Smooth muscle cell (in vitro differentiated cells): Measurements from ENCODE around the gene RDH12. TPM values are rescaled to one million over a fixed set of nuclear protein-coding genes. Genes with fewer than 3 reads are reported as not detected.

ENCODE experiments used
- DNase-seq: peaks from one replicate; lab custom pipeline; 2025; ENCODE audit not compliant: unreplicated experiment; lab: John Stamatoyannopoulos, UW
- H2AFZ ChIP-seq: fragments of 200-600 bp; sonication (generic); 2 replicates; pipeline ENCODE4 v1.6.0; 2016; ENCODE audit warnings: antibody characterized with exemption, low read depth, mild to moderate bottlenecking
- H3F3A ChIP-seq: fragments of 200-600 bp; sonication (generic); 2 replicates; pipeline ENCODE4 v1.6.0; 2017; ENCODE audit warnings: antibody characterized with exemption, low read depth
- H3K27ac ChIP-seq: fragments of 200-600 bp; sonication (generic); 2 replicates; pipeline ENCODE4 v1.5.1; 2016; ENCODE audit warnings: low read depth, mild to moderate bottlenecking
- H3K27me3 ChIP-seq: fragments of 200-600 bp; sonication (generic); 2 replicates; pipeline ENCODE4 v1.6.1; 2016; ENCODE audit warnings: low read depth, mild to moderate bottlenecking
- H3K36me3 ChIP-seq: fragments of 200-600 bp; sonication (generic); 2 replicates; pipeline ENCODE4 v1.5.1; 2016; ENCODE audit warnings: low read depth
- H3K4me1 ChIP-seq: fragments of 200-600 bp; sonication (generic); 2 replicates; pipeline ENCODE4 v1.5.1; 2016; ENCODE audit warnings: low read depth
- H3K4me2 ChIP-seq: fragments of 200-600 bp; sonication (generic); 2 replicates; pipeline ENCODE4 v1.6.0; 2016; ENCODE audit warnings: mild to moderate bottlenecking
- H3K4me3 ChIP-seq: fragments of 200-600 bp; sonication (generic); 2 replicates; pipeline ENCODE4 v1.5.1; 2016; ENCODE audit warnings: mild to moderate bottlenecking
- H3K79me2 ChIP-seq: fragments of 200-600 bp; sonication (generic); 2 replicates; pipeline ENCODE4 v1.6.0; 2016; ENCODE audit warnings: low read depth, mild to moderate bottlenecking
- H3K9ac ChIP-seq: fragments of 200-600 bp; sonication (generic); 2 replicates; pipeline ENCODE4 v1.6.0; 2016; ENCODE audit warnings: low read depth
- H3K9me3 ChIP-seq: fragments of 200-600 bp; sonication (generic); replicated peaks from 2 replicates; pipeline ENCODE4 v1.5.1; 2016; ENCODE audit warnings: low read depth
- H4K20me1 ChIP-seq: fragments of 200-600 bp; sonication (generic); 2 replicates; pipeline ENCODE4 v1.6.0; 2016; ENCODE audit warnings: low read depth
- WGBS: methylation state at CpG from one replicate; pipeline ENCODE4 v1.1.7; 2016; ENCODE audit warnings: low lambda C conversion rate; 5-methylcytosine and 5-hydroxymethylcytosine counted together
- polyA plus RNA-seq: library from polyadenylated mRNA; unstranded; fragments of >200 nt; fragmentation: Nextera tagmentation; extraction: Ambion mirVana; gene quantifications from 2 replicates; pipeline ENCODE4 v1.2.1, GENCODE V29; 2016
- total RNA-seq: library from RNA; depleted of rRNA; stranded (reverse); fragments of >200 nt; gene quantifications from 2 replicates; pipeline ENCODE4 v1.2.3, GENCODE V29; 2014
- TF ChIP-seq, protein P1 (sequence below): fragments of 200-600 bp; sonication (generic); IDR thresholded peaks from 2 replicates; pipeline ENCODE4 v1.5.1; 2017; ENCODE audit warnings: borderline replicate concordance, mild to moderate bottlenecking, antibody characterized with exemption; ENCODE audit not compliant: insufficient read depth, poor library complexity, severe bottlenecking

RDH12 gene
- total and polyA plus RNA-seq, 2 experiments from 2014 or later = 0.30 to 1.9 TPM

DNA sequence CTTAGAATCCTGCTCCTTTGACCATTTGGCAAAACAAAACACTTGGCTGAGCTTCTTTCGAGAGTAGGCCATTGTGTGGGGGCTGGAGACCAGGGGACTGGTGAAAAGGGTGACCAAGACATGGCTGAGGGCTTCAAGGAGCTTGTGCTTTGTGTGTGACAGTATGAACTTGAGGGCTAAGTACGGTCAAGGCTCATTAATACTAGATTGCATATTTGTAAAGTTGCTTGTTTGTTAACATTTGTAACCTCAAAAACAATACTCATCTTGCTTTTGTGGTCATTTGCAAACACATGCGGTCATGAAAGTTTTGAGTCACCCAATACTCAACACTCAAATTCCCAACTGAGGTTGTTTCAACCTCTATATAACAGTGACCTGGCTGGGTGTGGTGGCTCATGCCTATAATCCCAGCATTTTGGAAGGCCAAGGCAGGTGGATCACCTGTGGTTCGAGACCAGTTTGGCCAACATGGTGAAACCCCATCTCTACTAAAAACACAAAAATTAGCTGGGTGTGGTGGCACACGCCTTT, 72.2 kb downstream of the RDH12 start:
- TF ChIP-seq, protein P1, sequence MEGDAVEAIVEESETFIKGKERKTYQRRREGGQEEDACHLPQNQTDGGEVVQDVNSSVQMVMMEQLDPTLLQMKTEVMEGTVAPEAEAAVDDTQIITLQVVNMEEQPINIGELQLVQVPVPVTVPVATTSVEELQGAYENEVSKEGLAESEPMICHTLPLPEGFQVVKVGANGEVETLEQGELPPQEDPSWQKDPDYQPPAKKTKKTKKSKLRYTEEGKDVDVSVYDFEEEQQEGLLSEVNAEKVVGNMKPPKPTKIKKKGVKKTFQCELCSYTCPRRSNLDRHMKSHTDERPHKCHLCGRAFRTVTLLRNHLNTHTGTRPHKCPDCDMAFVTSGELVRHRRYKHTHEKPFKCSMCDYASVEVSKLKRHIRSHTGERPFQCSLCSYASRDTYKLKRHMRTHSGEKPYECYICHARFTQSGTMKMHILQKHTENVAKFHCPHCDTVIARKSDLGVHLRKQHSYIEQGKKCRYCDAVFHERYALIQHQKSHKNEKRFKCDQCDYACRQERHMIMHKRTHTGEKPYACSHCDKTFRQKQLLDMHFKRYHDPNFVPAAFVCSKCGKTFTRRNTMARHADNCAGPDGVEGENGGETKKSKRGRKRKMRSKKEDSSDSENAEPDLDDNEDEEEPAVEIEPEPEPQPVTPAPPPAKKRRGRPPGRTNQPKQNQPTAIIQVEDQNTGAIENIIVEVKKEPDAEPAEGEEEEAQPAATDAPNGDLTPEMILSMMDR = no peak
- Histone ChIP-seq H3K27ac (no peak overlapping the region), H3F3A (no peaks in the 10 kb centered on the region), H3K4me3 (no peak overlapping the region), H3K4me1 (no peaks in the 10 kb centered on the region), H3K9ac (no peak overlapping the region), H3K4me2 (no peak overlapping the region), H3K36me3 (peaks cover 43% of the 10 kb centered on the region), H3K27me3 (no peaks in the 10 kb centered on the region), H3K9me3 (no peaks in the 10 kb centered on the region), H3K79me2 (no peaks in the 10 kb centered on the region), H4K20me1 (no peaks in the 10 kb centered on the region), H2AFZ (no peak overlapping the region)
- DNase-seq = no peak
- 99% methylated on average over 5 of the region's 5 CpGs for WGBS

GRCh38 chr14:67776653-67777322, 75.1 kb downstream of the RDH12 start:
- no peaks in the 10 kb centered on the region for H3K79me2 ChIP-seq
- no peak overlapping the region for H3K4me2 ChIP-seq
- no peak overlapping the region for H3K4me3 ChIP-seq
- TF ChIP-seq, protein P1 = no peak
- H3K27ac ChIP-seq = no peak overlapping the region
- DNase-seq = no peak
- H3K27me3 ChIP-seq = no peaks in the 10 kb centered on the region
- 70% methylated on average over 4 of the region's 4 CpGs for WGBS
- H3F3A ChIP-seq = no peaks in the 10 kb centered on the region
- peaks cover 40% of the 10 kb centered on the region for H3K36me3 ChIP-seq
- no peak overlapping the region for H2AFZ ChIP-seq
- no peaks in the 10 kb centered on the region for H3K9me3 ChIP-seq
- no peaks in the 10 kb centered on the region for H3K4me1 ChIP-seq
- no peaks in the 10 kb centered on the region for H4K20me1 ChIP-seq
- H3K9ac ChIP-seq = no peak overlapping the region

GRCh38 chr14:67778792-67779191, 77.1 kb downstream of the RDH12 start:
- no peaks in the 10 kb centered on the region for H3K4me1 ChIP-seq
- H3K27me3 ChIP-seq = no peaks in the 10 kb centered on the region
- peaks cover 30% of the 10 kb centered on the region for H3K36me3 ChIP-seq
- DNase-seq = no peak
- WGBS = 100% methylated on average over 1 of the region's 1 CpG
- no peak overlapping the region for H3K27ac ChIP-seq
- H3K79me2 ChIP-seq = no peaks in the 10 kb centered on the region
- H3F3A ChIP-seq = no peaks in the 10 kb centered on the region
- no peak overlapping the region for H2AFZ ChIP-seq
- no peak overlapping the region for H3K9ac ChIP-seq
- no peaks in the 10 kb centered on the region for H3K9me3 ChIP-seq
- no peaks in the 10 kb centered on the region for H4K20me1 ChIP-seq
- TF ChIP-seq, protein P1 = no peak
- no peak overlapping the region for H3K4me2 ChIP-seq
- no peak overlapping the region for H3K4me3 ChIP-seq

- Histone ChIP-seq H3K27ac (no peak overlapping the region), H2AFZ (no peak overlapping the region), H3F3A (no peaks in the 10 kb centered on the region), H3K9me3 (no peaks in the 10 kb centered on the region), H3K79me2 (no peaks in the 10 kb centered on the region), H4K20me1 (no peaks in the 10 kb centered on the region), H3K9ac (no peak overlapping the region), H3K27me3 (no peaks in the 10 kb centered on the region), H3K36me3 (peaks cover 26% of the 10 kb centered on the region), H3K4me3 (no peak overlapping the region), H3K4me1 (no peaks in the 10 kb centered on the region), H3K4me2 (no peak overlapping the region)
- TF ChIP-seq, protein P1 = no peak
- DNase-seq = no peak
- WGBS = 25% methylated on average over 3 of the region's 3 CpGs
Observed at GRCh38 chr14:67782090-67782489, 80.4 kb downstream of the RDH12 start.
